ENCODE results near the gene JAZF1. TPM values are rescaled to one million over a fixed set of nuclear protein-coding genes. Genes with fewer than 3 reads are reported as not detected.
A peak's percentile ranks its signal among the peaks of the same experiment; 100 is the strongest.

Gene JAZF1
- total and polyA plus RNA-seq, 3 donors from 2014 or later, result 38.5 to 51.0 (median 46.4) TPM

DNA sequence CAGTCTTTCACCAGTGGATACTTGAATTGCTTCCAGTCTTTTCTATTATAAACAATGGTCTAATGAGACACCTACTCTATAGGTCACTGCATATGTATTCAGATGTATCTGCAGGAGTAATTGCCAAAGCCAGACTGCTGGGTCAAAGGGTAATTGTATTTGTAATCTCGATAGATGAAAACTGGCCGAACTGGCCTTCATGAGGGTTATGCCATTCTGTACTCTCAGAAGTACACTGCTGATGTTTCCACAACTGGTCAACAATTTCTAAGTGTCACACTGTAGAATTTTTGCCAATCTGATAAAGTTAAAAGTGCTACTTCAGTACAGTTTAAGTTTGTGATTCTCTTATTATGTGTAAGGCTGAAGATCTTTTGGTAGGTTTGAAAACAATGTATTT, 64.6 kb downstream of the JAZF1 start:
- TF ChIP-seq, protein P1, sequence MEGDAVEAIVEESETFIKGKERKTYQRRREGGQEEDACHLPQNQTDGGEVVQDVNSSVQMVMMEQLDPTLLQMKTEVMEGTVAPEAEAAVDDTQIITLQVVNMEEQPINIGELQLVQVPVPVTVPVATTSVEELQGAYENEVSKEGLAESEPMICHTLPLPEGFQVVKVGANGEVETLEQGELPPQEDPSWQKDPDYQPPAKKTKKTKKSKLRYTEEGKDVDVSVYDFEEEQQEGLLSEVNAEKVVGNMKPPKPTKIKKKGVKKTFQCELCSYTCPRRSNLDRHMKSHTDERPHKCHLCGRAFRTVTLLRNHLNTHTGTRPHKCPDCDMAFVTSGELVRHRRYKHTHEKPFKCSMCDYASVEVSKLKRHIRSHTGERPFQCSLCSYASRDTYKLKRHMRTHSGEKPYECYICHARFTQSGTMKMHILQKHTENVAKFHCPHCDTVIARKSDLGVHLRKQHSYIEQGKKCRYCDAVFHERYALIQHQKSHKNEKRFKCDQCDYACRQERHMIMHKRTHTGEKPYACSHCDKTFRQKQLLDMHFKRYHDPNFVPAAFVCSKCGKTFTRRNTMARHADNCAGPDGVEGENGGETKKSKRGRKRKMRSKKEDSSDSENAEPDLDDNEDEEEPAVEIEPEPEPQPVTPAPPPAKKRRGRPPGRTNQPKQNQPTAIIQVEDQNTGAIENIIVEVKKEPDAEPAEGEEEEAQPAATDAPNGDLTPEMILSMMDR (IDR thresholded peaks at IDR 0.05), result no peak
- TF ChIP-seq POLR2A (IDR thresholded peaks at IDR 0.05), result no peak
- Histone ChIP-seq H3K9me3 (no peaks in the 10 kb centered on the region), H3K4me3 (no peak overlapping the region), H3K27ac (peak overlapping the region; percentile 73 to 74), H3K27me3 (no peaks in the 10 kb centered on the region), H3K36me3 (ENCODE audit: low read depth, missing control alignments) (no peaks in the 10 kb centered on the region), H3K4me1 (peaks cover 37% of the 10 kb centered on the region)
- WGBS, 2 donors, result 40 to 56% methylated on average over 2 of the region's 2 CpGs
- no peak for DNase-seq
- intact Hi-C loops (cut with DNase I; ENCODE audit: low total_unique reads), result no loop called here

GRCh38 chr7:28115261-28115660, 65.3 kb downstream of the JAZF1 start:
- peak overlapping the region; percentile 73 to 74 for H3K27ac ChIP-seq
- no peaks in the 10 kb centered on the region for H3K9me3 ChIP-seq
- intact Hi-C loops (cut with DNase I; ENCODE audit: low total_unique reads), result no loop called here
- H3K4me1 ChIP-seq, result peaks cover 37% of the 10 kb centered on the region
- no peaks in the 10 kb centered on the region for H3K36me3 ChIP-seq (ENCODE audit: low read depth, missing control alignments)
- no peak for TF ChIP-seq POLR2A (IDR thresholded peaks at IDR 0.05)
- TF ChIP-seq, protein P1 (IDR thresholded peaks at IDR 0.05), result no peak
- no peak overlapping the region for H3K4me3 ChIP-seq
- no peak for DNase-seq
- WGBS, 2 donors, result 45 to 59% methylated on average over 1 of the region's 1 CpG
- no peaks in the 10 kb centered on the region for H3K27me3 ChIP-seq

DNA sequence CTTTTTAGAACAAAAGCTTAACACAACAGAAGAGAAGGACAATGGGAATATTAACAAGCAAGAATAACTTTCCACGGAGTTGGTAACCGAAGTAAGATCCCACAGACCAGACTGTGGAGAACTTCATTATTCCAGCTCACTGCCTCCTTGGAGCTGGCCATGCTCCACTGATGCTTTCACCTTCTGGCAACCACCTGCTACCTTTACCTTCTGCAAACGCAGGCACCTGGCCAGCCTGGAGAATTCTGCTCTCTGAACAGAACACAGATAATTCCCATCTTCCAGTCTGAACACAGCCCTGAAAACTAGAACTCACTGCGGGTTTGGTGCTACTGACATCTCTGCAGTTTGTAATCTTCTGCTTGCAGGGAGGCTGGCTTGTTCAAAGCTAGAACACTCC, 66.5 kb downstream of the JAZF1 start:
- DNase-seq, result no peak
- Histone ChIP-seq H3K9me3 (no peaks in the 10 kb centered on the region), H3K27ac (peak overlapping the region; percentile 73 to 74), H3K4me1 (peaks cover 37% of the 10 kb centered on the region), H3K27me3 (no peaks in the 10 kb centered on the region), H3K4me3 (no peak overlapping the region), H3K36me3 (ENCODE audit: low read depth, missing control alignments) (no peaks in the 10 kb centered on the region)
- TF ChIP-seq POLR2A (IDR thresholded peaks at IDR 0.05), result no peak
- TF ChIP-seq, protein P1 (IDR thresholded peaks at IDR 0.05), result no peak
- 43 to 49% methylated on average over 4 of the region's 4 CpGs for WGBS, 2 donors
- intact Hi-C loops (cut with DNase I; ENCODE audit: low total_unique reads), result no loop called here

DNA sequence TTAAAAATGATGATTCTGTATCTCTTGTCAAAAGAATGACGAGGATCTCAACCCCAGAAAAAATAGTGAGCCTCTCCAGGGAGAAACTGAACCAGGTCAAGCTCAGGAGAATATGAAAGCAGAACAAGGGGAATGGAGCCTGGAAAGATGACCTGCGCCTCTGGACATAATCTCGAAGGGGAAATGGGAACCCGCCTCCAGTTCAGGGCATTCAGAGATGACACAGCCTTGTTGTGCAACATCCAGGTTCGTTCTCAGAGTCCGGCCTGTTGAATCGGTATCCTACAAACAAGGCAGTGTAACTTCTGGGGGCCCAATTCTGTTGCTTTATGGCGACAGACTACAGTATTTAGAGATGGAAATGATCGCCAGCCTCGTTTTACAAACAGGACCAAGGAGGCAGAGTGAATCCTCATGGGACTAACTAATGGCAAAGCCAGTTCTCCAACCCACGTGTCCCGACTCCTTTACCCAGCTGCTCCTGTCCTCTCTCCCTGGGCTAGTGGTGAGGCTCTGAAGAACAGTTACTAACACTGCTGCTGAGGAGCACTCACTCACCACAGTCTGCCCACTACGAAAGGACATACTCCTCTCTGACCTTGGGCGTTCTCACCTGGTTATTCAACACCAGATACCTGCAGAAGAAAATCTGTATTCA, 67.6 kb downstream of the JAZF1 start:
- H3K27ac ChIP-seq, result peak overlapping the region; percentile 73 to 74
- intact Hi-C loops (cut with DNase I; ENCODE audit: low total_unique reads), result no loop called here
- peaks cover 43% of the 10 kb centered on the region for H3K4me1 ChIP-seq
- H3K36me3 ChIP-seq (ENCODE audit: low read depth, missing control alignments), result no peaks in the 10 kb centered on the region
- no peak for TF ChIP-seq POLR2A (IDR thresholded peaks at IDR 0.05)
- TF ChIP-seq, protein P1 (IDR thresholded peaks at IDR 0.05), result no peak
- H3K9me3 ChIP-seq, result no peaks in the 10 kb centered on the region
- 52 to 64% methylated on average over 13 to 14 of the region's 14 CpGs for WGBS, 2 donors
- H3K4me3 ChIP-seq, result no peak overlapping the region
- H3K27me3 ChIP-seq, result no peaks in the 10 kb centered on the region
- DNase-seq, result peak; percentile 64

- no peak for DNase-seq
- intact Hi-C loops (cut with DNase I; ENCODE audit: low total_unique reads), result no loop called here
- no peaks in the 10 kb centered on the region for H3K27me3 ChIP-seq
Observed at GRCh38 chr7:28112467-28112866, 68.1 kb downstream of the JAZF1 start.

More at GRCh38 chr7:28112467-28112866, 68.1 kb downstream of the JAZF1 start:
- 44% methylated on average over 3 of the region's 3 CpGs for WGBS, 2 donors
- no peak overlapping the region for H3K4me3 ChIP-seq
- H3K27ac ChIP-seq, result peak overlapping the region; percentile 73 to 74
- H3K4me1 ChIP-seq, result peaks cover 47% of the 10 kb centered on the region
- no peak for TF ChIP-seq POLR2A (IDR thresholded peaks at IDR 0.05)
- TF ChIP-seq, protein P1 (IDR thresholded peaks at IDR 0.05), result no peak
- H3K9me3 ChIP-seq, result no peaks in the 10 kb centered on the region
- H3K36me3 ChIP-seq (ENCODE audit: low read depth, missing control alignments), result no peaks in the 10 kb centered on the region

Measured in testis (tissue), 3 donors.